Osteoblast (primary cell): ENCODE data around the gene SORBS1. TPM values are rescaled to one million over a fixed set of nuclear protein-coding genes. Genes with fewer than 3 reads are reported as not detected.

ENCODE experiments used
- DNase-seq: peaks from one replicate; pipeline ENCODE4 v3.0.0; 2011; ENCODE audit warnings: low spot score, mixed read lengths; ENCODE audit not compliant: insufficient read length; ENCODE audit errors: missing footprints
- H2AFZ ChIP-seq: 2 replicates; pipeline ENCODE4 v1.6.0; 2011; ENCODE audit warnings: mild to moderate bottlenecking, low read length
- H3K27ac ChIP-seq: 2 replicates; pipeline ENCODE4 v1.5.1; 2011; ENCODE audit warnings: mild to moderate bottlenecking, low read depth, low read length, moderate library complexity
- H3K27me3 ChIP-seq: 2 replicates; pipeline ENCODE4 v1.6.0; 2012; ENCODE audit warnings: mild to moderate bottlenecking, control low read depth, inconsistent platforms, low read length, moderate library complexity; ENCODE audit not compliant: insufficient read depth
- H3K36me3 ChIP-seq: 2 replicates; pipeline ENCODE4 v1.5.1; 2011; ENCODE audit warnings: mild to moderate bottlenecking, low read length, control low read depth, moderate library complexity; ENCODE audit not compliant: insufficient read depth
- H3K4me1 ChIP-seq: 2 replicates; pipeline ENCODE4 v1.5.1; 2011; ENCODE audit warnings: mild to moderate bottlenecking, low read length, control low read depth, moderate library complexity; ENCODE audit not compliant: insufficient read depth
- H3K4me2 ChIP-seq: 2 replicates; pipeline ENCODE4 v1.6.0; 2011; ENCODE audit warnings: mild to moderate bottlenecking, low read length; ENCODE audit not compliant: insufficient read depth
- H3K4me3 ChIP-seq: fragments of 200-600 bp; sonication (generic); 3 replicates; pipeline ENCODE4 v1.5.1; 2012; ENCODE audit warnings: mild to moderate bottlenecking, low read length, inconsistent platforms; ENCODE audit not compliant: insufficient read depth
- H3K79me2 ChIP-seq: 2 replicates; pipeline ENCODE4 v1.6.0; 2012; ENCODE audit warnings: mild to moderate bottlenecking, low read length, control low read depth, inconsistent platforms; ENCODE audit not compliant: insufficient read depth
- H3K9me3 ChIP-seq: 2 replicates; pipeline ENCODE4 v1.5.1; 2011; ENCODE audit warnings: low read depth, low read length, control low read depth
- H4K20me1 ChIP-seq: 2 replicates; pipeline ENCODE4 v1.6.0; 2012; ENCODE audit warnings: mild to moderate bottlenecking, low read length, control low read depth; ENCODE audit not compliant: insufficient read depth
- total RNA-seq: library from RNA; depleted of rRNA; stranded (reverse); fragments of >200 nt; gene quantifications from 2 replicates; pipeline ENCODE4 v1.2.3, GENCODE V29; 2012
- TF ChIP-seq, protein P1 (sequence below): IDR thresholded peaks from 2 replicates; pipeline ENCODE4 v1.5.1; 2011; ENCODE audit warnings: mild to moderate bottlenecking, low read depth, low read length, moderate library complexity; ENCODE audit errors: extremely low read depth

The SORBS1 gene
- total RNA-seq, 1 donor, result 0.72 TPM

- Histone ChIP-seq H3K9me3 (no peaks in the 10 kb centered on the region), H3K4me3 (no peak overlapping the region), H3K4me2 (peak overlapping the region; percentile 11), H3K27me3 (no peaks in the 10 kb centered on the region), H3K36me3 (no peaks in the 10 kb centered on the region), H2AFZ (no peak overlapping the region), H3K27ac (peak overlapping the region; percentile 67), H3K4me1 (peaks cover 73% of the 10 kb centered on the region), H4K20me1 (no peaks in the 10 kb centered on the region), H3K79me2 (peaks cover 40% of the 10 kb centered on the region)
- TF ChIP-seq, protein P1, sequence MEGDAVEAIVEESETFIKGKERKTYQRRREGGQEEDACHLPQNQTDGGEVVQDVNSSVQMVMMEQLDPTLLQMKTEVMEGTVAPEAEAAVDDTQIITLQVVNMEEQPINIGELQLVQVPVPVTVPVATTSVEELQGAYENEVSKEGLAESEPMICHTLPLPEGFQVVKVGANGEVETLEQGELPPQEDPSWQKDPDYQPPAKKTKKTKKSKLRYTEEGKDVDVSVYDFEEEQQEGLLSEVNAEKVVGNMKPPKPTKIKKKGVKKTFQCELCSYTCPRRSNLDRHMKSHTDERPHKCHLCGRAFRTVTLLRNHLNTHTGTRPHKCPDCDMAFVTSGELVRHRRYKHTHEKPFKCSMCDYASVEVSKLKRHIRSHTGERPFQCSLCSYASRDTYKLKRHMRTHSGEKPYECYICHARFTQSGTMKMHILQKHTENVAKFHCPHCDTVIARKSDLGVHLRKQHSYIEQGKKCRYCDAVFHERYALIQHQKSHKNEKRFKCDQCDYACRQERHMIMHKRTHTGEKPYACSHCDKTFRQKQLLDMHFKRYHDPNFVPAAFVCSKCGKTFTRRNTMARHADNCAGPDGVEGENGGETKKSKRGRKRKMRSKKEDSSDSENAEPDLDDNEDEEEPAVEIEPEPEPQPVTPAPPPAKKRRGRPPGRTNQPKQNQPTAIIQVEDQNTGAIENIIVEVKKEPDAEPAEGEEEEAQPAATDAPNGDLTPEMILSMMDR, result no peak
- DNase-seq, result peak; percentile 85
Observed at GRCh38 chr10:95279042-95279820, 281.9 kb downstream of the SORBS1 start.

GRCh38 chr10:95278061-95278988 lies 282.8 kb downstream of the SORBS1 start:
- H3K4me3 ChIP-seq, result no peak overlapping the region
- H2AFZ ChIP-seq, result no peak overlapping the region
- H3K4me2 ChIP-seq, result no peak overlapping the region
- H3K36me3 ChIP-seq, result no peaks in the 10 kb centered on the region
- no peaks in the 10 kb centered on the region for H3K27me3 ChIP-seq
- H3K4me1 ChIP-seq, result peaks cover 82% of the 10 kb centered on the region
- peaks cover 37% of the 10 kb centered on the region for H3K79me2 ChIP-seq
- no peaks in the 10 kb centered on the region for H3K9me3 ChIP-seq
- no peaks in the 10 kb centered on the region for H4K20me1 ChIP-seq
- TF ChIP-seq, protein P1, result no peak
- DNase-seq, result no peak
- peak overlapping the region; percentile 67 for H3K27ac ChIP-seq

- no peak for DNase-seq
- H3K79me2 ChIP-seq, result peaks cover 44% of the 10 kb centered on the region
- no peak overlapping the region for H2AFZ ChIP-seq
- peaks cover 88% of the 10 kb centered on the region for H3K4me1 ChIP-seq
- H3K4me3 ChIP-seq, result no peak overlapping the region
- H3K9me3 ChIP-seq, result no peaks in the 10 kb centered on the region
- peak overlapping the region; percentile 31 for H3K27ac ChIP-seq
- H3K4me2 ChIP-seq, result no peak overlapping the region
- TF ChIP-seq, protein P1, result no peak
- H3K27me3 ChIP-seq, result no peaks in the 10 kb centered on the region
- no peaks in the 10 kb centered on the region for H4K20me1 ChIP-seq
- H3K36me3 ChIP-seq, result no peaks in the 10 kb centered on the region
Observed at GRCh38 chr10:95277614-95278013, 283.6 kb downstream of the SORBS1 start.

GRCh38 chr10:95277201-95277570 lies 284.0 kb downstream of the SORBS1 start:
- Histone ChIP-seq H3K9me3 (no peaks in the 10 kb centered on the region), H3K4me3 (no peak overlapping the region), H3K36me3 (no peaks in the 10 kb centered on the region), H3K4me2 (no peak overlapping the region), H3K4me1 (peaks cover 85% of the 10 kb centered on the region), H3K79me2 (peaks cover 44% of the 10 kb centered on the region), H3K27me3 (no peaks in the 10 kb centered on the region), H3K27ac (peak overlapping the region; percentile 87), H4K20me1 (no peaks in the 10 kb centered on the region), H2AFZ (no peak overlapping the region)
- TF ChIP-seq, protein P1, result no peak
- DNase-seq, result no peak
